NCI-H2227 treated with DMSO at 0.1 percent for 48 hours (cell line): ENCODE data around the gene SYP.
"Not testable (repeated sequence)": the region's sequence is repeated elsewhere in the genome, so short reads cannot be mapped to it uniquely, and the experiment has no call there.

Experiments used
- DNase-seq: peaks from one replicate; lab custom pipeline; 2025; lab: John Stamatoyannopoulos, UW

Gene SYP

DNA sequence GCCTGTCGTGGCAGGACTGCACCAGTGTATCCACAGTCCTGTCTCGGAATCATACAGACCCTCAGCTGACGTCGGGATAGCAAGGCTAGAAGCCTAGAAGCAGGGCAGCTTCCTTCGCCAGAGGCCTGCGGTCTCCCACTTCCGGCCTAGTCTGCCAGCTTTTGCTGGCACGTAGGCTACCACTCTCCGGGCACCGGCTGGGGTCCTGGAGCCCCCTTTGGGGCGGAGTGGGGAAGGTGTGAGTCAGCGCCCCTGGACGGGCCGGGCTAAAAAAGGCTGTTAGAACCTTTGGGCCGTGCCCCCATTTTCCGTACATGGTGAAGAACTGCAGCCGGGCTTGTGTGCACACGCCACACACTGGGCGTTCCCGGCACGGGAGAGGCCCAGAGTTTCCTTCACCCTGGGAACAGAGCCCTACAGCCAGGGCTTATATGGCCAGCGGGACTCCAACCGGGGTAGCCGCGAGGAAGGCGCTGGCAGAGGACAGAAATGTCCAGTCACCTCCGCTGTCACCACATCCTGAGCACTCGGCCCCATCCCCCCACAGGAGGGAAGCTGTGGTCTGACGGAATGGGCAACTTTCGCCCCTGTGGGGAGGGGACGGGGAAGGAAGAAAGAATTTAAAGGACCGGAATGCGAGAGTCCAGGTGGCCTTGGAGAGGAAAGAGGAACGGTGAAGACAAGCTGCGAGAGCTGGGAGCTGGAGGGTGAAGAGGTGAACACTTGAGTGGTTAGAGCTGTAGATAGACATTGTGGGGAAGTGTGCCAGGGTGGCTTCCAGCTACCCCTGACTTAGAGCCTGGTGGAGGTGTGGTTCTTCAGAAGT, 32.9 kb downstream of the SYP start:
- DNase-seq: no peak

DNA sequence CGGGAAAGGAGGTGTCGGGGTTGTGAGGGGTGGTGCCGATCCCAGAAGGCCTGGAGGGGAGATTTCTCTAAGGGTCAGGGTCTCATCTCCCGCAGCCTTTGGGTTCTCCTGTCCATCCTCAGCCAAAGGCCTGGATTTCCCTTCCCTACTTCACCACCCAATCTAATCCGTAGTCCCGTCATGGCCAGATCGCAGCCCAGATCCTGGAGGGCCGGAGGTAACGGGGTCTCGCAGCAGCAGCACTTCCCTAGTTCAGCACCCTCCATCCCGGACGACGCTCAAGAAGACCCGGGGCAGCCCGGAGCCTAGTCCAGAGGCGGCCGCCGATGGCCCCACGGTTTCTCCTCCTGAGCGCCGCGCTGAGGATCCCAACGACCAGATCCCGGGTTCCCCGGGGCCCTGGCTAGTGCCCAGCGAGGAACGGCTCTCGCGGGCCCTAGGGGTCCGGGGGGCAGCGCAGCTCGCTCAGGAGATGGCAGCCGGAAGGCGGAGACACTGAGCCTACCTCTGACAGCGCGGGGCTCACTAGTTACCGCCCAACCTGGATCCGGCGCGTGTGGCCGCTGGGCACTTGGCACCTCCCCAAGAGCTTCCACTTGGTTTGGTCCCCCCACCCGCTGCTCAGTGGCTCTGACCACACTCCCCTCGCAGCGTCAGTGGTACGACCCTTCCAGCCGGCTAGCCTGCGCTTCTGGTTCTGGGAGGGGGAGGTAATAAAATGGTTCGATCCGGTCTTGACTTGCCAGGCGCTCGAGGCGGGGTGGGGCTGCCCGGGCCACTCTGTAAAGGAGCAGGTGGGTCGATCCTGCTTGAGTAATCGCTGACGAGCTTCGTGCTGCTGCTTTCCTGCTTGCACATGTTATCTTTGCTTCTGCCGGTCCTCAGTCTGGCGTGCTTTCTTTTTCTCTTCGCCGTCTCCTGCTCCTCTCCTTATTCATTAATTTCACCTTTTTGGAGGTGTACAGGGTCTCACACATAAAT, 33.8 kb downstream of the SYP start:
- DNase-seq: no peak

DNA sequence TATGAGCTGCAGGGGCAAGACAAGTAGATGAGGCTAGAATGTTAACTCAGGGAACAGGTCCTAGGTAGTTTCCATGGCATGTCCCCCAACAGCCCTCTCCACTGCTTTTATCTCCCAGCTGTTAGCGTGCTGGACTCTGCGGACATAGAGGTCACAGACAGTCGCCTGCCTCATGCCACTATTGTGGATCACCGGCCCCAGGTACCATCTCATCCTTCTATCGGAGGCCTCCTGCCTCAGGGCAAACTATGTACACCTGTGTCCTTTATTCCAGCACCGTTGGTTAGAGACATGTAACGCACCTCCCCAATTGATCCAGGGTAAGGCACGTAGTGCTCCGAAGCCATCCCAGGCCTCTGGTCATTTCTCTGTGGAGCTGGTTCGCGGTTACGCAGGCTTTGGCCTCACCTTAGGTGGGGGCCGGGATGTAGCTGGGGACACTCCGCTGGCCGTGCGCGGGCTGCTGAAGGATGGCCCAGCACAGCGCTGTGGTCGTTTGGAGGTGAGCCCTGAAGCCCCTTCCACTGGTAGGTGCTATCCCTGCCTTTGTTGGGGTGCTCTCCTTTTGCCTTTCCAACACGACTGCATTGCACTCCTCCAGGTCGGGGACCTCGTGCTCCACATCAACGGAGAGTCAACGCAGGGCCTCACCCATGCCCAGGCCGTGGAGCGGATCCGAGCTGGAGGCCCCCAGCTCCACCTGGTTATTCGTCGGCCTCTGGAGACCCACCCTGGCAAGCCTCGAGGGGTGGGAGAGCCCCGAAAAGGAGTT, 35.2 kb downstream of the SYP start:
- DNase-seq: no peak

DNA sequence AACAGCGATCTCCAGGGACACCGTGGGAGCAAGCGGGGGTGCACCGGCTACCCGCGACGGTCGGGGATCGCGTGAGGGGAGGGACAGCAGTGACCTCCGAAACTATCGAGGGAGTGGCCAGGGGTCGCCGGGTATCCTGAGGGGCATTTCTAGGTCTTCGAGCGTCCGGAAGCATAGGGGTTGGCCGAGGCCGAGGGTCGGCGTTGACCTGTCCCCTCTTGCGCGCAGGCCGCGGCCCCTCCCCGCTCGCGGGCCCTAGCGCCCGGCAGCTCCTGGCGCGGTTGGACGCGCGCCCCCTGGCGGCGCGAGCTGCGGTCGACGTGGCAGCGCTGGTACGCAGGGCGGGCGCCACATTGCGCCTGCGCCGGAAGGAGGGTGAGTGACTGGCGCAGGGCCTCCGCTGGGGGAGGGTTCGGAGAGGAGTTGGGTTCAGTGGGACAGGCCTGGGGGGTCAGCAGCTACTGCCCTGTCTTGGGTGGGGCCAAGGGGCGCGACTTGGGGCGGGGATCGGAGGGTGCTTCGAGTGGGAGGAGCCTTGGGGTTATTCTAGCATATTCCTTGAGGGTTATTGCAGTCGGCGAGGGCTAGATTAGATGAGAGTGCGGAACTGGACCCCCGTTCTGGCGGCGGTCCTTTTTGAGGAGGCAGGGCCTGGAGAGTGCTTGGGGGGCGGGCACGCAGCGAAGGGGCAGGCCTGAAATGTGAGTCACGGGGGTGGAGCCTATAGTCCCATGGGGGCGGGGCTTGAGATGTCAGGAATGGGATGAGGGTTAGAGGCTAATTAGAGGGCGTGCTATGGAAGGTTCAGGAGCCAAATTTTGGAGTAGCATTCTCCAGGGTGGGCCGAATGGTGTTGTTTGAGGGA, 36.2 kb downstream of the SYP start:
- DNase-seq: peak; percentile 83

DNA sequence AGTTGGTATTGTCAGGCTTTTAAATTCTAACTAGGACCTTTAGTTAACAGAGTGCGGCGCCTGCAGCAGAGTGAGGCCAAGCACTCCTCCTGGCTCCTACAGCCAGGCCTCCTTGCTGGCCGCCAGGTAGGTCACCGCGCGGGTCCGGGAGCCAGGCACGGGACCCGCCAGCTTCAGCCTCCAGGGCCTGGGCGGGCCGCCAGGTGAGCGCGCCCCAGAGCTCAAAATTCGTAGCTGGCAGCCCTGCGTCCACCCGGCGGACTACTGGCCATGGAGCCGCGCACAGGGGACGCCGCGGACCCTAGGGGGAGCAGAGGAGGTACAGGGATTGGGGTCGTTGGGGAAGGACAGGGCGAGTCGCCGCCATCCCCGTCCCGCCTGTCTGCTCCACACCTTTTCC, 37.4 kb downstream of the SYP start, which contains the start of gene MAGIX:
Gene MAGIX, plus strand, starts transcription at position 139 of the 400 bp plus-strand sequence. Its CDS starts 132 bp downstream, at position 271.
- DNase-seq: no peak

DNA sequence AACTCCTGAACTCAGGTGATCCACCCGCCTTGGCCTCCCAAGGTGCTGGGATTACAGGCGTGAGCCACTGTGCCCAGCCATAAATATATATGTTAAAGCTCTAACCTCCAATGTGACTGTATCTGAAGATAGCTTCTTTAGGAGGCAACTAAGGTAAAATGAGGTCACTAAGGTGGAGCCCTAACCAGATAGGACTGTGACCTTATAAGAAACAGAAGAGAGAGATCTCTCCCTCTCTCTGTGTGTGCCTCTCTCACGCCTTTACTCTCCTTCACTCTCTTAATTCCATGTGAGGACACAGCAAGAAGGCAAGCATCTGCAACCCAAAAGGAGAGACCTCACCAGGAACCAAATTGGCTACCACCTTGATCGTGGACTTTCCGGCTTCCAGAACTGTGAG, 38.4 kb downstream of the SYP start:
- DNase-seq: no peak

DNA sequence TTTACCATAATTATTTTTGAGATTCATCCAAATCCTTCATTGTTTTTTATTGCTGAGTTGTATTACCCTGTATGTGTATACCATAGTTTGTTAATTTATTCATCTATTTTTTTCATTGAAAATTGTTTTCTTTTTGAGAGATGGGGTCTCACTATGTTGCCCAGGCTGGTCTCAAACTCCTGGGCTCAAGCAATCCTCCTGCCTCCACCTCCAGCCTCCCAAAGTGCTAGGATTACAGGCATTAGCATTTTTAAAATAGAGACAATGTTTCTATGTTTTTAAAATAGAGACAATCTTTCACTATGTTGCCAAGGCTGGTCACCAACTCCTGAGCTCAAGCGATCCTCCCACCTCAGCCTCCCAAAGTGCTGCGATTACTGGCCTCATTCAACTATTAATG, 39.1 kb downstream of the SYP start:
- no peak for DNase-seq

DNA sequence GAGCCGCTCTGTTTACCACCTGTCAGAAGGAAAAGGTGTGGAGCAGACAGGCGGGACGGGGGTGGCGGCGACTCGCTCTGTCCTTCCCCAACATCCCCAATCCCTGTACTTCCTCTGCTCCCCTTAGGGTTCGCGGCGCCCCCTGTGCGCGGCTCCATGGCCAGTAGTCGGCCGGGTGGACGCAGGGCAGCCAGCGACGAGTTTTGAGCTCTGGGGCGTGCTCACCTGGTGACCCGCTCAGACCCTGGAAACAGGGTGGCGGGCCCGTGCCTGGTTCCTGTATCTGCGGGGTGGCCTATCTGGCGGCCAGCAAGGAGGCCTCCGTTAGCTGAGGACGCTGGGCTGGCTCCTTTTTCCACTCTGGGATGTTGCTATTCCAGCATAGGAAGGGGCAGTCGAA, 42.8 kb downstream of the SYP start:
- DNase-seq: no peak

DNA sequence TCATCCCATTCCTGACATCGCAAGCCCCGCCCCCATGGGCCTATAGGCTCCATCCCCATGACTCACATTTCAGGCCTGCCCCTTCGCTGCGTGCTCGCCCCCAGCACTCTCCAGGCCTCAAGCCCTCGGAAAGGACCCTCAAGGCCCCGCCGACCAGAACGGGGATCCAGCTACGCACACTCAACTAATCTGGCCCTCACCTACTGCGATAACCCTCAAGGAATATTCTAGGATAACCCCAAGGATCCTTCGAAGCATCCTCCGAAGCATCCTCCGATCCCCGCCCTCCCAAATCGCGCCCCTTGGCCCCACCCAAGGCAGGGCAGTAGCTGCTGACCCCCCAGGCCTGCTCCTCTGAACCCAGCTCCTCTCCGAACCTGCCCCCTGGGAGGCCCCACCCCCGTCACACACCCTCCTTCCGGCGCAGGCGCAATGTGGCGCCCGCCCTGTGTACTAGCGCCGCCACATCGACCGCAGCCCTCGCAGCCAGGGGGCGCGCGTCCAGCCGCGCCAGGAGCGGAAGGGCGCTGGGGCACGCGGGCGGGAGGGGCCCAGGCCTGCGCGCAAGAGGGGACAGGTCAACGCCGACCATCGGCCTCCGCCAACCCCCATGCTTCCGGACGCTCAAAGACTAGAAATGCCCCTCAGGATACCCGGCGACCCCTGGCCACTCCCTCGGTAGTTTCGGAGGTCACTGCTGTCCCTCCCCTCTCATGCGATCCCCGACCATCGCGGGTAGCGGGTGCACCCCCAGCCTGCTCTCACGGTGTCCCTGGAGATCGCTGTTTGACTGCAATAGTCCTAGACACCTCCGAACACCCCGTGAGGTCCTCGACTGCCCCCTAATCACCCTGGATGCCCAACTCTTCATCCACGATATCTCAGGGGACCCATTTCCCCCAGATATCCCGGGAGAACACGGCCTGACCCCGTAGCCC, 43.8 kb downstream of the SYP start:
- DNase-seq: peak; percentile 88

DNA sequence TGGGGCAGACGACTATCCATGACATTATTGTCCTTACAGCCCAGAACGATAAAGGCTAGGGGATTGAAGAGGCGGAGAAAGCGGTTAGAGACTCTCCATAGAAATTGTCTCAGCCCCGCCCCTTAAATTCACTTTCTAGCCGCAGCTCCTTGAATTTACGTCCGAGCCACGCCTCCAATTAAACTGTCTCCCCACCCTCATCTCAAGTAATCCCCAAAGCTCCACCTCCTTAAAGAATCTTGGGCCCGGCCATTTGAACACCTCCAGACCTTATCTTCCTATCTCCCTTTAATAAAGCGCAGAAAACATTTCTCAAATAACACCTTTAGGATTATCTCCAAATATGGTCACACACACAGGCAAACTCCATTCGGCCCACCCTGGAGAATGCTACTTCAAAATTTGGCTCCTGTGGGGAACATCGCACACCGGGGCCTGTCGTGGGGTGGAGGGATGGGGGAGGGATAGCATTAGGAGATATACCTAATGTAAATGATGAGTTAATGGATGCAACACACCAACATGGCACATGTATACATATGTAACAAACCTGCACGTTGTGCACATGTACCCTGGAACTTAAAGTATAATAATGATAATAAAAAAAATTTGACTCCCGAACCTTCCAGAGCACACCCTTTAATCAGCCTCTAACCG, 44.6 kb downstream of the SYP start:
- DNase-seq: peak; percentile 87

DNA sequence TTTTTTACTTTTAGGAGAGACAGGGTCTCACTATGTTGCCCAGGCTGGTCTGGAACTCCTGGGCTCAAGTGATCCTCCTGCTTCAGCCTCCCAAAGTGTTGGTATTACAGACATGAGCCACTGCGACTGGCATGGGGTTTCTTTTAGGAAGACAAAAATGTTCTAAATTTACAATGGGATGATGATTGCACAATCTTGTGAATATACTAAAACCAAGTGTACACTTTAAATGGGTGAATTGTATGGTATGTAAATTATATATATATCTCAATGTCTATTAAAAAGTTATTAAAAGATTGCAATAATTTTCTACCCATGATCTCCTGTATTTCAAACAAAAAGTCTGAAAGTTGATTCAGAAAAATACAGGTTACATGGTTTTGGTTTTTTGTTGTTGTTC, 46.5 kb downstream of the SYP start:
- no peak for DNase-seq

DNA sequence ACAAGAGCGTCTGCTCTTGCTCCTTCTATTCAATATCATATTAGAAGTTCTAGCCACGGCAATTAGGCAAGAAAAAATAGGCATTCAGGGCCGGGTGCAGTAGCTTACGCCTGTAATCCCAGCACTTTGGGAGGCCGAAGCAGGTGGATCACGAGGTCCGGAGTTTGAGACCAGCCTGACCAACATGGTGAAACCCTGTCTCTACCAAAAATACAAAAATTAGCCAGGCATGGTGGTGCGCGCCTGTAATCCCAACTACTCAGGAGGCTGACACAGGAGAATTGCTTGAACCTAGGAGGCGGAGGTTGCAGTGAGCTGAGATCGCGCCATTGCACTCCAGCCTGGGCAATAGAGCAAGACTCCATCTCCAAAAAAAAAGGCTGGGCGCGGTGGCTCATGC, 50.7 kb downstream of the SYP start:
- not testable (repeated sequence) for DNase-seq

DNA sequence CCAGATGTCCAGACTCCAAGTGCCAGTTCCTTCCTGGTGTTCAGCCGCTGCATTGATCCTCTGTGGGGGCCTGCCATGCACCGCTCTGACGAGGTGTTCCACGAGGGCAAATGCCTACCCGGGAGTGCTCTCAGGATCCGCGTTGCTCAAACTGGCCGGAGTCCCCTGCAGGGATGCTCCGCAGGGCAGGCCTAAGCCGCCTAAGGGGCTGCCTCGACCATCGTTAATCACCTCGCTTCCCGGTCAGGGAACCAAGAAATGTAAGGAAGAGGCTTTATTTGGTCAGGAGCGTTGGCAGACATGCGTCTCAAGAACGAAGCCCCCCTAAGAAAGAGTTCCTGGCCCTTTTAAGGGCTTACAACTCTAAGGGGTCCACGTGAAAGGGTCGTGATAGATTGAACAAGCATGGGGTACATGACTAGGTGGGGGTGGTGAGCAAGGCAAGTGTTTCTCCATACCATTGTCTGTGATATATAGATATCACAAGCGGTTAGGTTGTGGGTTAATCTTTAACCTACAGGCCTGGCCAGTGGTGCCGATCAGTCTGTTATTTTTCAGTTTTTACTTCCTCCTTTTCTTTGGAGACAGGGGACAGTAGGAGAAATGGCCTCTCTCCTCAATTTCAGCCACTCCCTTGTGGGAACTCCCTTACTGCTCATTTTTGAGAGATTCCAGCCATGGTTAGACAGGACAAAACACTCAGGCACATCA, 51.4 kb downstream of the SYP start:
- DNase-seq: not testable (repeated sequence)

DNA sequence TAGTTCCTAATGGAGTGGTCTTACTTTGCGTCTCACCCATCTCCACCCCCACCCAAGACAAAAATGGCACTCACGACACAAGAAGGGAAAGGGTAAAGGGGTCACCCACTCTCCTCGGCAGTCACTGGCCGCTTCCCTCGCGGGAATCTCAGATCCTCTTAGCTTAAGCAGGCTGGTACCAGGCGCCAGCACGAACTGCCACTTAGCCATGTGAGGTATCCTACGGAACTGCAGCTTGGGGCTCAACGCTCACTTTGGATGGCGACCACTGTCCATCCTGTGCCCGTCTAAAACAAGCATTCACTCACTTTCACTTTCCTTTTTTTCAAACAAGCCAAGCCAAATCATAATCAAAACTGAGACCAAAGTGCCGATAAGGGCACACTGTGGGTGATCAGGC, 52.1 kb downstream of the SYP start:
- no peak for DNase-seq

DNA sequence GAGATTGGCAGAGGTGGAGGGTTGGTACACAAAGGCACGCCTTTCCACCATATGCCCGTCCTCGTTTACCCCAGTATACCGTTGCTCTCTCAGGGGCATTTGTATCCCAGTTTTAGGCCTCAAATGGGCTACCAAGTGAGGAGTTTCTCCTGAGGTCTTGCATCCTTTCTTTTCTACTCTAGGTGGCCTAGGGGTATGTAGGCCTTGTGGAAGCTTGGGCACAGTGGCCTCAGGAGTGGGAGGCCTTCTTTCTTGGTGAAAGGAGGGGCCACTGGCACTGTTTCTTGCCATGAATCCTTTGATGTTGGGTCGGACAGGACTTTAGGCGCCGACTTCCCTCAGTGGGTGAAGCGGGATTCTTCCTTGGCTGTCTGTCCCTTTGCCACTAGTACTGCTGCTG, 52.7 kb downstream of the SYP start:
- no peak for DNase-seq

DNA sequence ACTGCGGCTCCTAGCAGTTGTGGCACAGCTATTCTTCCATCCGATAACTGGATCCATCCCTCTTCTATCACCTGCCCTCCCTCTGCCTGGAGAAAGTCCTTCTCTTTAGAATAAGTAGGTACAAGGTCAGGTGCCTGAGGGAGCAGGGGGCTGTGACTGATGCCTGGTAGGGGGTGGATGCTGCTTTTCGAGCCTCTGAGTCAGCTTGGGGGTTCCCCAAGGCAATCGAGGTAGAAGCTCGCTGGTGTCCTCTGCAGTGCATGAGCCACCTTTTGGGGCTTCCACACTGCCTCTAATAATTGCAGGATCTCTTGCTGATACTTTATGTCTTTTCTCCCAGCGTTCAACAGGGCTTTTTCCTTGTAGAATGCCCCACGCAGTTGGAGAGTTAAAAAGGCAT, 56.8 kb downstream of the SYP start:
- DNase-seq: not testable (repeated sequence)

DNA sequence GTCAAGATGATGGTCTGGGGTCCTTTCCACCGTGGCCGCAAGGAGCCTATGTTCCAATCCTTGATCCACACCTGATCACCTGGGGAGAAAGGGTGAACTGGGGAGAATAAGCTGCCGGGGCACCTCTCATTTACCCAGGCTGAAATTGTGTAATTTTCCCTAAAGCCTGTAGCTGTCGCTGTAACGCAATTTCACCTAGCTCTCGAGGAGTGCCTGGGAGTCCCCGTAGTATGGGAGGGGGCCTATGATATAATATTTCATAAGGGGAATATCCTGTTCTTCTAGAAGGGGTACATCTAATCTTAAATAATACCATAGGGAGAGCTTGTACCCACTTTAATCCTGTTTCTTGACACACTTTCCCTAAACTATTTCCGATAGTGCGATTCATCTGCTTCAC, 57.7 kb downstream of the SYP start:
- not testable (repeated sequence) for DNase-seq

DNA sequence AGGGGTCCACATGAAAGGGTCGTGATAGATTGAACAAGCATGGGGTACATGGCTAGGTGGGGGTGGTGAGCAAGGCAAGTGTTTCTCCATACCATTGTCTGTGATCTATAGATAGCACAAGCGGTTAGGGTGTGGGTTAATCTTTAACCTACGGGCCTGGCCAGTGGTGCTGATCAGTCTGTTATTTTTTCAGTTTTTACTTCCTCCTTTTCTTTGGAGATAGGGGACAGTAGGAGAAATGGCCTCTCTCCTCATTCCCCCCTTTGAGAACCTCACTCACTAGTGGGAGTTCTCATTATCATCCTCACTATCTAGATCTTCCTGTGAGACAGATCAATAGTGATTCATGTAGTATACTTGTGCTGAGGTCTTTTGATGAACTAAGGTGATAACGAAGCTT, 60.3 kb downstream of the SYP start:
- no peak for DNase-seq
